GM12801 (cell line): ENCODE results near the gene PIEZO1.

Source experiments
- TF ChIP-seq, protein P1 (sequence below): IDR thresholded peaks from one replicate; pipeline ENCODE4 v1.5.1; 2011; ENCODE audit warnings: control low read depth; ENCODE audit not compliant: insufficient read length; ENCODE audit errors: extremely low read depth

The PIEZO1 gene

DNA sequence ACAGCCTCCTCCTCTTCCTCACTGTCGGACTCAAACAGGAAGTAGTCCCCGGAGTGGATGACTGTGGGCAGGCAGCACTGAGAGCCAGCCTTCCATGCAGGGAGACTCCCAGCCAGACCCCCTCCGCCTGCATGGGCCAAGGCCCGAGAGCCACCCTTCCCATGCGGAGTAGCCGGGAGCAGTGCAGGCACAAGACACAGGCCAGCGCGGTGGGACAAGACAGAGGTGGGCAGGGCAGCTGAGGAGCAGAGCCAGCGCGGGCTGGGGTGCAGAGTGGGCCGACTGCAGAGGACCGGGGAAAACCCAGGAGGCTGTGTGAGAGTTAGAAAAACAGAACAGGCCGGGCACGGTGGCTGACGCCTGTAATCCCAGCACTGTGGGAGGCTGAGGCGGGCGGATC is 61.1 kb downstream of the PIEZO1 start:
- TF ChIP-seq, protein P1, sequence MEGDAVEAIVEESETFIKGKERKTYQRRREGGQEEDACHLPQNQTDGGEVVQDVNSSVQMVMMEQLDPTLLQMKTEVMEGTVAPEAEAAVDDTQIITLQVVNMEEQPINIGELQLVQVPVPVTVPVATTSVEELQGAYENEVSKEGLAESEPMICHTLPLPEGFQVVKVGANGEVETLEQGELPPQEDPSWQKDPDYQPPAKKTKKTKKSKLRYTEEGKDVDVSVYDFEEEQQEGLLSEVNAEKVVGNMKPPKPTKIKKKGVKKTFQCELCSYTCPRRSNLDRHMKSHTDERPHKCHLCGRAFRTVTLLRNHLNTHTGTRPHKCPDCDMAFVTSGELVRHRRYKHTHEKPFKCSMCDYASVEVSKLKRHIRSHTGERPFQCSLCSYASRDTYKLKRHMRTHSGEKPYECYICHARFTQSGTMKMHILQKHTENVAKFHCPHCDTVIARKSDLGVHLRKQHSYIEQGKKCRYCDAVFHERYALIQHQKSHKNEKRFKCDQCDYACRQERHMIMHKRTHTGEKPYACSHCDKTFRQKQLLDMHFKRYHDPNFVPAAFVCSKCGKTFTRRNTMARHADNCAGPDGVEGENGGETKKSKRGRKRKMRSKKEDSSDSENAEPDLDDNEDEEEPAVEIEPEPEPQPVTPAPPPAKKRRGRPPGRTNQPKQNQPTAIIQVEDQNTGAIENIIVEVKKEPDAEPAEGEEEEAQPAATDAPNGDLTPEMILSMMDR, result no peak

DNA sequence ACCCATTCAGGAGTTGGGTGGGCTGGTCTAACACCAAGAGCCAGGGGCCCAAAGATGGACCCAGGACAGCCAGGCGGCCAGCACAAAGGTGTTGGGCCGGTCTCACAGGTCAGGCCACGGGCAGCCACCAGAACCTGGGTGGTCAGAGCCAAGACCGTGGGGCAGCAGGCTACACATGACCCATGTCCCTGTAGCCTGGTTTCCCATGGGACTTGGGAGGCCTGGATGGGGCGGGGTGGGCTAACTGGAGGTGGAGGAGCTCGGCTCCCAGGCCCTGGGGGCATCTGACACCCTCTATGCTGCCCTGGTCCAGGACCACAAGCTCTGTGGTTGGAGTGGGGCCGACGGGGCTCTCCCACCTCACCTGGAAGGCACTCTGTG is 61.5 kb downstream of the PIEZO1 start:
- TF ChIP-seq, protein P1, result no peak

DNA sequence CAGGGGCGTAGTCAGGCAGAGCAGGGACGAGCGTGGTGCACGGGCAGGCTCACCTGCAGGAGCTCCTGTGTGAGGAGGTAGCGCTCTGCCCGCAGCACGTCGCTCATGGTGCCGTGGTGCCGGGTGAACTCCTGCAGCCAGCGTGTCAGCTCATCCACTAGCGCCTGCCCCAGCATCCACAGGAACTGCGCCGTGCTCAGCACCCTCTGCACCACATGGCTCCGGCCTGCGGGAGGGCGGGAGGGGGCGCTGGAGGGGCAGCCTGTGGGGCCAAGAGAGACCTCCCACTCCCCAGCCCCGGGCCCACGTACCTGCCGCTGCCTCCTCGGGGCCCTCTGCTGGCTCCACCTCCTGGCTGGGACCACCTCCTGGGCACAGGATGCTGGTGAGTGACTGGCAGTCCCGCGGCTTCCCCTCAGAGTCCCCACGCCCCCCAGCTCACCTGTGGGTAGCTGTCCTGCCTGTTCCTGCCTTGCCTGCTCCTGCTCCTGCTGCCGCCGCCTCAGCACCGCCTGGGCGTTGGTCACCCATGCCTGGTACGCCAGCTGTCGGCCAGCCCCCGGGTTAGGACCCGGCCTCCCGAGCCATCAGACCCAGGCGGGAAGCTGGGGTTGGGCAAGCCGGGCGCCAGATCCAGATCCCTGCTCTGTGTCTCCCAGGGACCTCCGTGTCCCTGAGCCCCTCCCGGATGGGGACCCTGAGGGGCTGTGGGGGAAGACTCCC is 62.1 kb downstream of the PIEZO1 start:
- TF ChIP-seq, protein P1, result no peak

DNA sequence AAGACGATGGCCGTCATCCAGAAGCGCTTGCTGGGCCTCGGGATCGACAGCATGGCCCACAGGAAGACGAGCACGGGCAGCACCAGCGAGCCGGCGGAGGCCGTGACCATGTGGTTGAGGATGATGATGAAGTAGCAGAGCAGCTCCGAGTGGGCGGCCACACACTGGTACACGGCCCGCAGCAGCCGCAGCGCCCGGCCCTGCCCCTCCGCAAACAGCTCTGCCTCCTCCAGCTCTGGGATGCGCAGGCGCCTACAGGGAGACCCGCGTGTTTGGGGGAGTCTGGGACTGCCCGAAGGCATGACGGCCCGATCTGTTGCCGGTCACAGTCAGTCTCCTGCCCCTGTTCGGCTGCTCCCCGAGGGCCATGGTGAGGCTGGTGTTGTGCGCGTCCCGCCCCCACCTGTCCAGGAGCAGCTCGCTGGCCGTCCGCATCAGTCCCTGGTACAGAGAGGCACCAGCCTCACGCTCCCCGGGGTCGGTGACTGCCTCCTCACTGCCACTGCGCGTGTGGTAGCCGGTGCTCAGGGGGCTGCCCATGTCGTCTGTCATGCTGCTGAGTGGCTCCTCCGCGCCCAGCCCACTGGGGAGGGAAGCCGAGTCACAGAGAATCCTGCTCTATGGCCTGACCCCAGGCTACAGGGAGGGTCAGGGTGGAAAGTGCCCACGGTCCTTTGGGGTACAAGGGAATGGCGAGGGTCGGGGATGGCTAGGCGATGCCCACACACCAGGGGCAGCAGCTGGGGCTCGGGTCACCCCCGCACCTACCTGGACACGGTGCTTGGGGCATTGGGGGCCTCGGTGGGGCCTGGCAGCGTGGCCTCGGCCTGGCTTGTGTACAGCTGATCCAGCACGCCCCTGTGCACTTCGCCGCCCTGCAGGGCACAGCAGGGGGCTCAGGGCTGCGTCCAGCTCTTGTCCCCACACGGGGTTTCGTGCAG is 62.9 kb downstream of the PIEZO1 start:
- TF ChIP-seq, protein P1, result no peak

DNA sequence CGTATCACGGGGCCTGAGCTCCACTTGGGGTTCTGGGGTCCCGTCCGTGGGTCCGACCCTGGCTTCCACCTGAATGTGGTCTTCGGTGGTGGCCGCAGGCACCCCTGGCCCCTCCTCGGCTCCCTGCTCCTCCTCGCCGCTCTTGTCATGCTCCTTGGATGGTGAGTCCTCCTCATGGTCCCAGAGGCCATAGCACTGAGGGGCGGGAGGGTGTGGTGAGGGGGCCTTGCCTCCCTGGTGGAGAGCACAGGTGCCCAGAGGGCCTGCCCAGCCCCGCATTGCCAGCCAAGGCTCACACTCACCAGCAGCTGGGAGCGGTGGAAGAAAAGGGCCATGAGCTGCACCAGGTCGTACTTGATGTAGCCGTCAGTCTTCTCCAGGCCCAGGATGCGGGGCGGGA is 63.8 kb downstream of the PIEZO1 start:
- TF ChIP-seq, protein P1, result no peak

DNA sequence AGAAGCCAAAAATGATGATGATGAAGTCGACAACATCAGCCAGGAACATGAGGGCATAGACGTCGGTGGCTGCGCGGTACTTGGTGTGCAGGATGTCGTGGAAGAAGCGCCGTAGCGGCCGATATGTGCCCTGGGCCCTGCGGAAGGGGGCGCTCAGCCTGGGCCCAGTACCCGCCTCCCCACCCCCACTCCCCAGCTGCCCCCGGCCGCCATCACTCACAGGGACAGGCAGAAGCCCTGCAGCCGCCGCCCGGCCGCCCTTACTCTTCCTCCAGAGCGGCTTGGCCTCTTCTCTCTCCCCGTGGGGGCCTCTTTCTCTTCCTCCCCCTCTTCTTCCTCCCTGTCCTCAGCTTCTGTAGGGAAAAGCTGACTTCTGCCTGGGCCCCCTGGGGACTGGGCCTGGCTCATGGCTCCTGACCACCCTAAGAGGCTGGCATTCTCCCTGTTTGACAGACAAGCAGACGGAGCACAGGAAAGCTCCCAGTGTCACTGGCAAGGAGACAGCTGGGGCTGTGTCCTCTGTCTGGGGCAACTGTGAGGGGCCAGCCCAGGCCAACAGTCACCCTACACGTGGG is 64.5 kb downstream of the PIEZO1 start:
- TF ChIP-seq, protein P1, result no peak

DNA sequence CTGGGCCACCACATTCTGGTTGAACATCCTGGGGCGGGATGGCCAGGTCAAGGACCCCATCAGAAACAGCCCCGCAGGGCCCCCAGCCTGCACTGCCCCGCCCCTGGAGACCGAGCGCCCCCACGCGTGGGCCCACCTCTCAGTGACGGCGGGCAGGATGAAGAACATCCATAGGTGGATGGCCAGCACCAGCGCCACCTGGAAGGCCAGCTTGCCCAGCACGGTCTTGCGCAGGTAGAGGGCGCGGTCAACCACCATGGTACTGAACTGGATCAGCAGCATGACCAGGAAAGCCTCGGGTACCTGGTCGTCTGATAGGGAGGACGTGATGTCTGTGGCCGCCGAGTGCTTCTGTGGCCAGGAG is 65.1 kb downstream of the PIEZO1 start:
- TF ChIP-seq, protein P1, result no peak
